G401.6 (cell line): ENCODE data around the gene TSHZ3.

Source experiments
- FAIRE-seq: peaks from 2 replicates; lab custom pipeline; 2012; peaks lifted over from hg19 to GRCh38; lab: Jason Lieb, UNC

Gene TSHZ3

DNA sequence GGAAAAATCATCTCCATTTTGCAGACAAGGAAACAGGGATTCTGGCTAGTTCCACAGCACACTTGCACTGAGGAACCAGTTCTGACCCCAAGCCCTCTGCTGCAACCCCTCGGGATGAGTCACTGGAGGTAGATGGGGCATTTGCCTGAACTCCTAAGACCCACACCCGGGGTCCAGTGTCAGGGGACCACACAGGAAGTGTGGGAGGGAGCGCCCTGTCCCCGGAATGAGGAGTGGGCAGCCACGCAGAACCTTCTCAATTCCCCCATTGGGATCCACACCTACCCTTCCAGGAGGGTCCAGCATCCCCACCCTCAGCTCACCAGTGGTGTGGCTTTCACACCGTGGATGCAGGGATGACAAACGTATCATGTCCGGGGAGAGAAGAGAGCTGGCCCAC, 62.7 kb downstream of the TSHZ3 start:
- no peak for FAIRE-seq

- no peak for FAIRE-seq
Measured at GRCh38 chr19:31285744-31286143, 63.5 kb downstream of the TSHZ3 start.

DNA sequence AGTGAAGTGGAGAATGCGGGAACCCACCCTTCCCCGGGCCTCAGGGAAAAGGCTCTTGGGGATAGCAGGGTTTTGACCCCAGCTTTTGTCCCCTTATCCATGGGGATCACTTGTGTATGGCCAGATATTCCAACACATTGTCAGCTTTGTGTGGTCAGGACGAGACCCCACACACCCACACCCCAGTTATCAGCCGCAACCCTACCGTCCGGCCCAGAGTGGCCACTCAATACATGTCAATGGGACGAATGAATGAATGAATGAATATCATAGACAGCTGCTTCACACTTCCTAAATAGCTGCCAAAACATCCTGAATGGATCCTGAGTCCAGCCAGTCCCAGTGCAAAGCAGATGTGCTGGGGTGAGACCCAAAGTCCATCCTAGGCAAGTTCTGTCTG, 64.6 kb downstream of the TSHZ3 start:
- no peak for FAIRE-seq

DNA sequence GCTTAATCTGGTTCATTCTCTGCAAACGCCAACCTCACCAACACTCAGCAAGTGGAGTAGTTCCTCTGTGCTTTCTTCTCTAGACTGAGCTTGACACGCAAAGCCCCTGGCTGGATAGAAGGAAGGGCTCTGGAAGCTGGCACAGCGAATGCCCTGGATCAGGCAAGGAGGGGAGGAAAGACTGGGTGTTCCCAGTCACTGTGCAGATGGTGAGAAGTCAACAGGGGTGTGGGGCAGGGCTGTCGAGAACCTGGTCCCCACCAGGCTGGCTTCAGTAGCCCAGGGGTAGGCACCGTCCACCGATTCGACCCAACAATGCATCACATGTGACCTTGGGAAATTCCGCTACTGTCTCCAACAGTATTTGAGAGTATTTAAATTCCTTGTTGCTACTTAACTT, 65.5 kb downstream of the TSHZ3 start:
- no peak for FAIRE-seq

DNA sequence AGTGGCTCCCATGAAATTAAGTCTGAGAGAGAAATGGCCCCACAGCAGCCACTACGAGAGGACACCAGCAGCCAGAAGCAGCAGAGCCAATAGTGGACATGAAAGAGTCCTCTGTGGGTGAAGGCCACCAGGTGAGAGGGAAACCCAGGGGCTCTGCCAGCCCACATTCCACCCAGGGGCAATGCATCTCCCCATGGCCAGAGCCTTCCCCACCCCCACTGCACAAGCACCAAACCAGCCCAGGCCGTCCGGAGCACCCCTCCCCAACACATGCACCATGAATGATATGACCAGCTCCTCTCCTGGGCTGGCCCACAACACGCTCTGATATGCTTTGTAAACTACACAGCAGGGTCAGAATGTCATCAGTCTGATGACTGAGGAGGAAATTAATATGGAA, 66.9 kb downstream of the TSHZ3 start:
- FAIRE-seq: no peak

- FAIRE-seq: no peak
Measured at GRCh38 chr19:31280287-31281006, 68.8 kb downstream of the TSHZ3 start.

GRCh38 chr19:31279436-31279765, 69.8 kb downstream of the TSHZ3 start:
- FAIRE-seq: no peak

GRCh38 chr19:31278555-31279435, 70.4 kb downstream of the TSHZ3 start:
- FAIRE-seq: no peak

DNA sequence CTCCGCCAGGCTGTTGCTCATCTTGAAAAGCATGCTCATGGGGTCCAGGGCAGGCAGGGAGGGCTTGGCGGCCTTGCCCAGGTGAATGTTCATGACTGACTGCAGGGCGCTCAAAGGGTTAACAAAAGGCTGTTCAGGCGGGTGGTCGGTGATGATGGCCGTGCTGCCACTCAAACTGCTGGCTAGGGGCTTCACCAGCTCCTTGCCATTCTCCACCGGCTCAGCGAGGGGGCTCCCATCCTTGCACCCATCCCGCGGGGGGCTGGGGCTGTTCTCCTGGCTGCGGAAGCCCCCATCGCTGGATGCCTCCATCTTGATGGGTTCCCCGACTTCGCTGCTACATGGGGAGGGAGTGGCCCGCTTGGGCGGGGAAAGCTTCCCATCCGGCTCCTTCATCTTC, 71.7 kb downstream of the TSHZ3 start:
- no peak for FAIRE-seq

DNA sequence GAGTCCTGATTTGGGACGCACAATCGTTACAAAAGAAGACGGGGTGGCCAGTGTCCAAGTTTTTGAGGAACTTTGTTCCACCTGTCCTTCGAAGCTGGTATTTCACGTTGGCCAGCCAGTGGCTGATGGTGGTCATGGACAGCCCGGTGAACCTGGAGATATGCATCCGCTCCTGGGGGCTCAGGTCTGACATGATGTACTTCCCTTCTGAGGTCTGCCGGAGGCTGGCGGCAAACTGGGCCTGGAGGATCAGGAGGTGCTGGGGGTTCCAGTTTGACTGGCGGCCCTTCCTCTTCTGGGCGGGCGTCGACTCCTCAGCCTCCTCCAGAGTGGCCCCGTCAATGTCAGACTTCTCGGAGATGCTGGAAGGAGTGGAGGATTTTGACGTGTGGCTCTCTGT, 72.4 kb downstream of the TSHZ3 start:
- FAIRE-seq: no peak

GRCh38 chr19:31275068-31275334, 74.2 kb downstream of the TSHZ3 start:
- FAIRE-seq: no peak

- FAIRE-seq: no peak
Measured at GRCh38 chr19:31274251-31275067, 74.8 kb downstream of the TSHZ3 start.

- no peak for FAIRE-seq
Measured at GRCh38 chr19:31272583-31273106, 76.6 kb downstream of the TSHZ3 start.

- FAIRE-seq: no peak
Measured at GRCh38 chr19:31271306-31271911, 77.8 kb downstream of the TSHZ3 start.

- FAIRE-seq: no peak
Measured at GRCh38 chr19:31270897-31271296, 78.3 kb downstream of the TSHZ3 start.

GRCh38 chr19:31269425-31270127, 79.7 kb downstream of the TSHZ3 start:
- FAIRE-seq: no peak

GRCh38 chr19:31268751-31269383, 80.4 kb downstream of the TSHZ3 start:
- FAIRE-seq: no peak

DNA sequence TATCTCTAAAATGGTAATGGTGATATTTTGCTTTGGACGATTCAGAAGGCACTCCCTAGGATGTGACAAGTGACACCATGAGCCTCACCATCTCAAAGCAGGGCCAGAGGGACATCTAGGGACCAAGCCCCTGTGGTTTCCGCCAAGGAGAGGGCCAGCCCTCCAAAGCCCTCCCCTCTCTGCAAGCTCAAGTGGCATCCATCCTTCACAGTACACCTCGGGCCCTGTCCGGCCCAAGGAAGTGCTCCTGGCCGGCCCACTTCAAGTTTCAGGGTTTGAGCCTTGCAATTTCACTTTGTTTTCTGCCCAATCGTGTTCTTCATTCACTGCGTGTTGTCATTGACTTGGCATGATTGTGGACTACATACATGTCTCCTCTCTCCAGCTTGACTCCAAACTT, 82.5 kb downstream of the TSHZ3 start:
- FAIRE-seq: no peak

DNA sequence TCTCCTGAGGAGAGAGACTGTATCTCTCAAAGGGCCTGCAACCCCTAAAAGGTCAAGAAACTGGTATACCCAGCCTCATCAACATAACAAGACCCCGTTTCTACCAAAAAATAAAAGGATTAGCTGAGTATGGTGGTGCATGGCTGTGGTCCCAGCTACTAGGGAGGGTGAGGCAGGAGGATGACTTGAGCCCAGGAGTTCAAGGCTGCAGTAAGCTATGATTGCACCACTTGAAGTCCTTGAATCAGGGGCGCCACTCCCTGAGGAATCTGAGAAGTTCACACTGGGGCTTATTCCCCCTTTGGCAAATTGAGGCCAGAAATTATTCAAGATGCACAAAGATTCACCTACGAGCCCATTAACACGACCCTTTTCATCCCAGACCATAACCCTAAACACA, 83.0 kb downstream of the TSHZ3 start:
- FAIRE-seq: no peak

GRCh38 chr19:31264041-31264778, 85.0 kb downstream of the TSHZ3 start:
- no peak for FAIRE-seq

DNA sequence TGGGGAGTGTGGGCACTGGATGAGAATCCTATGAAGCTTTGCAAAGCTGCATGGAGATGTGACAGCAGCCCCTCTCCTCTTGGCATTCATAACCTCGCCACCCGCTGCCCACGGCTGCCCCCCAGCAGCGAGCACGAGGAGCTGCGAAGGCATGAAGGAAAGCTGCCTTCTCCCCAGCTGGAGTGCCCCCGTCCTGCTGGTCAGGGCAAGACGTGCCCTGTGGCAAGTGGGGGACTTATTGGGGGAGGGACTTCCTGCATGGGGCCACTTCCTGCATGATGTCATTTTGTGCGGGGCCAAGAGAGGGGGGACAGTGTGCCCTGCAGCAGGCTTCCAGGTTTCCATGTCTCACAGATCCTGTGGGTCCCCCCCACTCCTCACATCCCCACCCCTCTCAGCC, 85.9 kb downstream of the TSHZ3 start:
- no peak for FAIRE-seq
